Measurements from ENCODE around the gene ALDH3B1.

DNA sequence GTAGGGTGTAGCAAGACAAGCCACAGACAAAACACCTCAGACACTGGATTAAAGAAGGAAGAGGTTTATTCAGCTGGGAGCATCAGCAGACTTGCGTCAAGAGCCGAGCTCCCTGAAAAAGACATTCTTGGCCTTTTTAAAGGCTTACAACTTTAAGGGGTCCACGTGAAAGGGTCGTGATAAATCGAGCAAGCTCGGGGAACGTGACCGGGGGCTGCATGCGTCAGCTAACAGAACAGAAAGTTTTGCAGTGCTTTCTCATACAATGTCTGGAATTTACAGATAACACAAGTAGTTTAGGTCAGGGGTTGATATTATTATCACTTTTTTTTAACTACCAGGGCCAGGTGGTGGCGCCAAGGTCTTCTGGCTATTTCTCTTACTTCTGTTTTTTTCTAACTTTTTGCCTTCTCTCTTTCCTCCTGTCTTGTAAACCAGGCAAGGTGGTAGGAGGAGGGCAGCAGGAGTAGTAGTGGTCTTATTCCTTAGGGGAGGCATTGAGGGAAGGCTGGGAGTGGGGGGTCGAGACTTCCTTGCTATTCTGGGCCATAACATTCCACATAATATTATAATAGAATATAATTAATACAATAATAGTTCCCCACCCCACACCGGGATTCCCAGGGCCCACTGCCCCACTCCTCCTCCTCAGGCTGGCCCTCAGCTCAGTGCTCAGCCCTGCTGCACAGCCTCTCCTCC is 587 bp upstream of the ALDH3B1 start:
- TF ChIP-seq, protein P1, sequence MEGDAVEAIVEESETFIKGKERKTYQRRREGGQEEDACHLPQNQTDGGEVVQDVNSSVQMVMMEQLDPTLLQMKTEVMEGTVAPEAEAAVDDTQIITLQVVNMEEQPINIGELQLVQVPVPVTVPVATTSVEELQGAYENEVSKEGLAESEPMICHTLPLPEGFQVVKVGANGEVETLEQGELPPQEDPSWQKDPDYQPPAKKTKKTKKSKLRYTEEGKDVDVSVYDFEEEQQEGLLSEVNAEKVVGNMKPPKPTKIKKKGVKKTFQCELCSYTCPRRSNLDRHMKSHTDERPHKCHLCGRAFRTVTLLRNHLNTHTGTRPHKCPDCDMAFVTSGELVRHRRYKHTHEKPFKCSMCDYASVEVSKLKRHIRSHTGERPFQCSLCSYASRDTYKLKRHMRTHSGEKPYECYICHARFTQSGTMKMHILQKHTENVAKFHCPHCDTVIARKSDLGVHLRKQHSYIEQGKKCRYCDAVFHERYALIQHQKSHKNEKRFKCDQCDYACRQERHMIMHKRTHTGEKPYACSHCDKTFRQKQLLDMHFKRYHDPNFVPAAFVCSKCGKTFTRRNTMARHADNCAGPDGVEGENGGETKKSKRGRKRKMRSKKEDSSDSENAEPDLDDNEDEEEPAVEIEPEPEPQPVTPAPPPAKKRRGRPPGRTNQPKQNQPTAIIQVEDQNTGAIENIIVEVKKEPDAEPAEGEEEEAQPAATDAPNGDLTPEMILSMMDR (IDR thresholded peaks at IDR 0.05), result peak in 5 of 7 experiments; percentile 15 to 50 (median 39)
- TF ChIP-seq POLR2A (IDR thresholded peaks at IDR 0.05), result no peak

Data from body of pancreas (tissue), 4 donors.